Astrocyte of the spinal cord (primary cell): Measurements from ENCODE around the gene RAN.

Experiments
- DNase-seq: peaks from one replicate; pipeline ENCODE4 v3.0.0; 2011; ENCODE audit warnings: low read depth, low spot score
- H3K4me3 ChIP-seq: 2 replicates; pipeline ENCODE4 v1.5.1; 2011; ENCODE audit warnings: low read depth, mild to moderate bottlenecking, low read length, moderate library complexity
- in situ Hi-C: cut with HindIII; loops from 2 replicates; pipeline ENCODE4 v1.10.0; 2017; ENCODE audit warnings: low sequenced_read_pairs
- TF ChIP-seq, protein P1 (sequence below): IDR thresholded peaks from 2 replicates; pipeline ENCODE4 v1.5.1; 2012; ENCODE audit warnings: low read depth, mild to moderate bottlenecking, low read length, inconsistent platforms

The RAN gene

GRCh38 chr12:130830246-130830551, 41.7 kb upstream of the RAN start:
- TF ChIP-seq, protein P1, sequence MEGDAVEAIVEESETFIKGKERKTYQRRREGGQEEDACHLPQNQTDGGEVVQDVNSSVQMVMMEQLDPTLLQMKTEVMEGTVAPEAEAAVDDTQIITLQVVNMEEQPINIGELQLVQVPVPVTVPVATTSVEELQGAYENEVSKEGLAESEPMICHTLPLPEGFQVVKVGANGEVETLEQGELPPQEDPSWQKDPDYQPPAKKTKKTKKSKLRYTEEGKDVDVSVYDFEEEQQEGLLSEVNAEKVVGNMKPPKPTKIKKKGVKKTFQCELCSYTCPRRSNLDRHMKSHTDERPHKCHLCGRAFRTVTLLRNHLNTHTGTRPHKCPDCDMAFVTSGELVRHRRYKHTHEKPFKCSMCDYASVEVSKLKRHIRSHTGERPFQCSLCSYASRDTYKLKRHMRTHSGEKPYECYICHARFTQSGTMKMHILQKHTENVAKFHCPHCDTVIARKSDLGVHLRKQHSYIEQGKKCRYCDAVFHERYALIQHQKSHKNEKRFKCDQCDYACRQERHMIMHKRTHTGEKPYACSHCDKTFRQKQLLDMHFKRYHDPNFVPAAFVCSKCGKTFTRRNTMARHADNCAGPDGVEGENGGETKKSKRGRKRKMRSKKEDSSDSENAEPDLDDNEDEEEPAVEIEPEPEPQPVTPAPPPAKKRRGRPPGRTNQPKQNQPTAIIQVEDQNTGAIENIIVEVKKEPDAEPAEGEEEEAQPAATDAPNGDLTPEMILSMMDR, result no peak
- in situ Hi-C loops, result no loop called here

DNA sequence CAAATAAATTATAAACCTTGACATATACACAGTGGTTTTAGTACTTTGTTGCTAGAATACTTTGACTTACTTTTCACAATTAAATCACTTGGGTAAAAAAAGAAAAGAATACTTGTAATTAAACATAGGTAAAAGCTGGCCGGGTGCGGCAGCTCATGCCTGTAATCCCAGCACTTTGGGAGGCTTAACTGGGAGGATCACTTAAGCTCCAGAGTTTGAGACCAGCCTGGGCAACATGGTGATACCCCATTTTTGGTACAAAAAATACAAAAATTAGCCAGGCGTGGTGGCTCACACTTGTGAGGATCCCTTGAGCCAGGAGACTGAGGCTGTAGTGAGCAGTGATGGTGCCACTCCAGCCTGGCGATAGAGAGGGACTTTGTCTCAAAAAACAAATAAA, 40.6 kb upstream of the RAN start:
- no peak overlapping the region for H3K4me3 ChIP-seq
- in situ Hi-C loops, result no loop called here
- TF ChIP-seq, protein P1, result no peak
- DNase-seq, result no peak

More at GRCh38 chr12:130830246-130830551, 41.7 kb upstream of the RAN start:
- no peak for DNase-seq
- no peak overlapping the region for H3K4me3 ChIP-seq

DNA sequence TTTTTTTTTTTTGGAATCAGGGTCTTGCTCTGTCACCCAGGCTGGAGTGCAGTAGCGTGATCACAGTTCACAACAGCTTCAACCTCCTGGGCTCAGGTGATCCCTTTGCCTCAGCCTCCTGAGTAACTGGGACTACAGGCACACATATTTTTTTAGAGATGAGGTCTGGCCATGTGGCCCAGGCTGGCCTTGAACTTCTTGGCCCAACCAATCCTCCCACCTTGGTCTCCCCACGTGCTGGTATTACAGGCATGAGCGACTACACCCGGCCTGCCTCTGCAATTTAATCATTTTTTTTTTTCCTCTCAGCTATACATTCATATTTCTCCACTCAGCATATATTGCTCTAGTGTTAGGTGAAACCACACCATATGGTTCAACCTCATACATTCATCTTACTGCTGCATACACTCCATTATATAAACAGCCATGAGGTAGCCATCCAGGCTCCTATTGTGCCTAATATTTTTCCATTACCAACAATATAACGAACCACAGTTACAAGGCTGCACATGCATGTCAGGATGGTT, 39.9 kb upstream of the RAN start:
- H3K4me3 ChIP-seq, result no peak overlapping the region
- TF ChIP-seq, protein P1, result no peak
- no peak for DNase-seq
- in situ Hi-C loops, result no loop called here

DNA sequence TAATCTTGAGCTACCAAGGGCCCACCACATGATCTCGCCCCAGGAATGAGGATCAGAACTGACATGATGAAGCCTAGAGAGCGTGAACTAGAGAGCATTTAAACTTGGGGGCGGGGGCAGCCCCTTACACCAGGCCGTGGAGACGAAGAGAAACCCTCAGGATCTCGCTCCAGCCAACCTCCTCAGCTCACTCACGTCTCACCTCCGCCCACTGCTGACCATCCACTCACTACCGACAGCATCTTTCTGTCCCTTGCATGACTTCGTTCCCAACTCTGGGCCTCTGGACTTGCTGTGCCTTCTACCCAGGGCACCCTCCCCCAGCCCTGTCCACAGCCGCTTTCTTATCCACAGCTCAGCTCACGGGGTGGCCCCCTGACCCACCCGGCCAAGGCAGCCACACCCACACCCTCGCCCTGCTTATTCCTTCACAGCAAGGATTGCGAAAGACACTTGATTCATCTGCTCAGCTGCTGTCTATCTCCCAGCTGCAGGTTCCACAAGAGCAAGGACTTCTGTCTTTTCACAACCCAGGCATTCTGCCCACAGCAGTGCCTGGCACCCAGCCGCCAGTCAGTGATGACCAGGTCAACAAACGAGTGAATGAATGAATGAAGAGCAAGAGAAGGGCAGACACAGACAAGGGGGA, 39.2 kb upstream of the RAN start:
- in situ Hi-C loops, result no loop called here
- H3K4me3 ChIP-seq, result no peak overlapping the region
- TF ChIP-seq, protein P1, result no peak
- DNase-seq, result peak; percentile 39

GRCh38 chr12:130835011-130835410, 36.9 kb upstream of the RAN start:
- H3K4me3 ChIP-seq, result no peak overlapping the region
- TF ChIP-seq, protein P1, result no peak
- no peak for DNase-seq
- in situ Hi-C loops, result no loop called here

DNA sequence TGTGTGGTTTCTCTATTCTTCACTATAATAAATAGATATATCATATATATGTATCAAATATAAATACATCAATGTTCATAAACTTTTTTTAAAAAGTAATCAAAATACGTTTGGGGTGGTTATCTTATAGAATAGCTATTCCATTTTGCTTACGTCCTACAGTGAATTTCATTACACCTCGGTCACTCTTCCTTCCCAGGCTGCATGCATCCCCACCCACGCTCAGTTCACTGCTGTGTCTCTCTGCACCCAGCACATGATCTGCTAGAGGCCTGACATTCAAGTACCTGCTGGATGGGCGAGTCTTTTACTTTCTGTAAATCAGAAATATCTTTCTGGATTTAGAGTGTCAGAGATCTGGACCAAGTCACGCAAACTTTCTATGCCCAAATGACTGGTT, 36.4 kb upstream of the RAN start:
- no peak for DNase-seq
- in situ Hi-C loops, result no loop called here

More for the DNA sequence above, 36.4 kb upstream of the RAN start:
- TF ChIP-seq, protein P1, result no peak
- no peak overlapping the region for H3K4me3 ChIP-seq
